ENCODE results near the gene MARVELD3.
"Not testable (repeated sequence)": the region's sequence is repeated elsewhere in the genome, so short reads cannot be mapped to it uniquely, and the experiment has no call there.

The MARVELD3 gene, protein sequence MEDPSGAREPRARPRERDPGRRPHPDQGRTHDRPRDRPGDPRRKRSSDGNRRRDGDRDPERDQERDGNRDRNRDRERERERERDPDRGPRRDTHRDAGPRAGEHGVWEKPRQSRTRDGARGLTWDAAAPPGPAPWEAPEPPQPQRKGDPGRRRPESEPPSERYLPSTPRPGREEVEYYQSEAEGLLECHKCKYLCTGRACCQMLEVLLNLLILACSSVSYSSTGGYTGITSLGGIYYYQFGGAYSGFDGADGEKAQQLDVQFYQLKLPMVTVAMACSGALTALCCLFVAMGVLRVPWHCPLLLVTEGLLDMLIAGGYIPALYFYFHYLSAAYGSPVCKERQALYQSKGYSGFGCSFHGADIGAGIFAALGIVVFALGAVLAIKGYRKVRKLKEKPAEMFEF

DNA sequence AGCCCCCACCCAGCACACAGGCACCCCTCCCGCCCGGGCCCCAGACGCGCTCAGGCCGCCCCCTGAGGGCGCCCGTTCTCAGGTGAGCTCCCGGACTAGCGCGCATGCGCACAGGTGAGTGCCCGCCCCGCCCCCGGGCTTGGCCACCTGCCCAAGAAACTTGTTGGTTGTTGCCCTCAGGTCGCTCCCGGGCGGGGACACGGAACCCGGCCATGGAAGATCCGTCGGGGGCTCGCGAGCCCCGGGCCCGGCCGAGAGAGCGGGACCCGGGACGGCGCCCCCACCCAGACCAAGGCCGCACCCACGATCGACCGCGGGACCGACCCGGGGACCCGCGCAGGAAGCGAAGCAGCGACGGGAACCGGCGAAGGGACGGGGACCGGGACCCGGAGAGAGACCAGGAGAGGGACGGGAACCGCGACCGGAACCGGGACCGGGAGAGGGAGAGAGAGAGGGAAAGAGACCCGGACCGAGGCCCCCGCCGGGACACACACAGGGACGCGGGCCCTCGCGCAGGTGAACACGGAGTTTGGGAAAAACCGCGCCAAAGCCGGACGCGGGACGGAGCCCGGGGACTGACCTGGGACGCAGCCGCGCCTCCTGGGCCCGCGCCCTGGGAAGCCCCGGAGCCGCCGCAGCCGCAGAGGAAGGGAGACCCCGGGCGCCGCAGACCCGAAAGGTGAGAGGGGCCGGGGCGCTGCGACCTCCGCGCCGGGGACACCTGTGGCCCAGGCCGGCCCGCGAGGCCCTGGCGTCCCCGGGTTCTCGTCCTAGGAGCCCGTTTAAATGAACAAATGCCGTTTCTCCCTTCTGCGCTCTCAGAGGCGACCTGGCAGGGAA is at the start of gene MARVELD3:
Gene MARVELD3, plus strand, starts transcription at position 167 of the 840 bp plus-strand sequence. Its CDS starts 46 bp downstream, at position 213.
- peak; percentile 70 for DNase-seq

DNA sequence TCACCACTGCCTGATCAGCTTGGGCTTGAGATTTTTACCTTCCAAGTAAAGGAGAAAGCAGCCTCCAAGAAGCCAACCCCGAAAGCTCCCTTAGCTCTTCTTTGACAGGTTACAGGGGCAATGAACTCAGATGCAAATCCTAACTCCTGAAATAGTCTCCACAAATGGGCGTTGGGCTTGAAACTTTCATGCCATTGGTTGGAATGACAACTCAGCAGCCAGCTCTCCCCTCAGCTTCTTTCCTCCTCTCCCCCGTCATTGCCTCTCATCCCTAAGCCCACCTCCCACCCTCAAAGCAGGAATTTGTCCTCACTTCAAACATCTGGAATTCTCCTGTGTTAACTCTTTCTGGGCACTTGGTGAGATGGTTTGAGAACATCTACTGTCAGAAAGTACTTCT is 49.0 kb upstream of the MARVELD3 start, which contains the start of gene TAT:
Gene TAT, minus strand, starts transcription at position 122 of the 400 bp plus-strand sequence. CDS start 677 bp downstream, outside the sequence.
- DNase-seq, result no peak

DNA sequence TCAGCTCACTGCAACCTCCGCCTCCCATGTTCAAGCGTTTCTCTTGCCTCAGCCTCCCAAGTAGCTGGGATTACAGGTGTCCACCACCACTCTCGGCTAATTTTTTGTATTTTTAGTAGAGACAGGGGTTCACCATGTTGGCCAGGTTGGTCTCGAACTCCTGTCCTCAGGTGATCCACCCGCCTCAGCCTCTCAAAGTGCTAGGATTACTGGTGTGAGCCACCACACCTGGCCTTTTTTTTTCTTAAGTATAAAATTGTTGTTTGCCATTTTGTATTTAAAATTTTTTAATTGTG is 43.5 kb upstream of the MARVELD3 start:
- DNase-seq, result not testable (repeated sequence)

DNA sequence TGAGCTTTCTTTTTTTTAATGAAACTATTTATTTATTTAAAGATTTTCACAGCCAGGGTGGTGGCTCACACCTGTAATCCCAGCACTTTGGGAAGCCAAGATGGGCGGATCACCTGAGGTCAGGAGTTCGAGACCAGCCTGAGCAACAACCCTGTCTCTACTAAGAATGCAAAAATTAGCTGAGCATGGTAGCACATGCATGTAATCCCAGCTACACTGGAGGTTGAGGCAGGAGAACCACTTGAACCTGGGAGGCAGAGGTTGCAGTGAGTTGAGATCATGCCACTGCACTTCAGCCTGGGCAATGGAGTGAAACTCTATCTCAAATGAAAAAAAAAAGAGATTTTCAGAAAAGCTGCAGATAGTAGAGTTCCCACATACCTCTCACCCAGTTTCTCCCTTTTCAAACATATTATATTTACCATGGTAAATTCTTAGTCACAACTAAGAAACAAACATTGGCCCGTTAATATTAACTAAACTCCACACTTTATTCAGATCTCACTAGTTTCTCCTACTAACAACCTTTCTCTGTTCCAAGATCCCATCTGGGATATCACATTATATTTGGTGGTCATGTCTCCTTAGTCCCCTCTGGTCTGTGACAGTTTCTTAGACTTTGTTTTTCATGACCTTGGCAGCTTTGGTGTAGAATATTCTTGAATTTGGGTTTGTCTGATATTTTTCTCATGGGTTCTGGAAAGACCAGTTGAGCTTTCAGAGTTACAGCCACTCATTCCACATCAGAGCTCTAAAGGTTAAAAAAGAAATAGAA is 41.3 kb upstream of the MARVELD3 start:
- no peak for DNase-seq

DNA sequence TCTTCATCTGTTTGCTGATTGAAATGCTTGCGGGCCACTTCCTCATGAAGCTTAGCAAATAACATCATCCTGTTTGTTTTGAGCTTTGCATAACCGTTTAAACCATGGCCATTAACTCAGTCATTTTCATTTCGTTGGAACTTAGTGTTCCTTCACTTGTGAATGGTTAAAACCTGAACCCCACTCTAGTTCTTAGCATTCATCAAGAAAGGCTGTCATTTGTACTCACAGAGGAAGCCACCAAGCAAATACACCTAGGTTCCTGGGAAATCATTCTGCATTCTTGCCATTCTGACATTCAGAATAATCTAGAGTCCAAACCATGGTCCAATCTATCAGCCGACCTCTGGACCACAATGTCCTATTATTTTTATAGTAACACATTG is 40.7 kb upstream of the MARVELD3 start:
- DNase-seq, result no peak

DNA sequence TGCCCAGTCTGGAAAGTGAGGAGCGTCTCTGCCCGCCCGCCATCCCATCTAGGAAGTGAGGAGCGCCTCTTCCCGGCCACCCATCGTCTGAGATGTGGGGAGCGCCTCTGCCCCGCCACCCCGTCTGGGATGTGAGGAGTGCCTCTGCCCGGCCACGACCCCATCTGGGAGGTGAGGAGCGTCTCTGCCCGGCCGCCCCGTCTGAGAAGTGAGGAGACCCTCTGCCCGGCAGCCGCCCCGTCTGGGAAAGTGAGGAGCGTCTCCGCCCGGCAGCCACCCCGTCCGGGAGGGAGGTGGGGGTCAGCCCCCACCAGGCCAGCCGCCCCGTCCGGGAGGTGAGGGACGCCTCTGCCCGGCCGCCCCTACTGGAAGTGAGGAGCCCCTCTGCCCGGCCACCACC is 36.6 kb upstream of the MARVELD3 start:
- DNase-seq, result not testable (repeated sequence)

DNA sequence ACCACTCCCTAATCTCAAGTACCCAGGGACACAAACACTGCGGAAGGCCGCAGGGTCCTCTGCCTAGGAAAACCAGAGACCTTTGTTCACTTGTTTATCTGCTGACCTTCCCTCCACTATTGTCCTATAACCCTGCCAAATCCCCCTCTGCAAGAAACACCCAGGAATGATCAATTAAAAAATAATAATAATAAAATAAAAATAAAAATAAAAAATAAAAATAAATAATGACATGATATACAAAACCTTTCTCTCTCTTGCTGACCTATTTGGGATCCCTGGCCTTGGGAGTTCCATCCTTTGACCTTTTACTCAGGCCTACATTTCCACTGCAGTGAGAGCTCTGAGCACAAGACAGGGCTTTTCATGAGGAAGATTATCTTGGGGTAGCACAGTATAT is 35.9 kb upstream of the MARVELD3 start:
- not testable (repeated sequence) for DNase-seq

DNA sequence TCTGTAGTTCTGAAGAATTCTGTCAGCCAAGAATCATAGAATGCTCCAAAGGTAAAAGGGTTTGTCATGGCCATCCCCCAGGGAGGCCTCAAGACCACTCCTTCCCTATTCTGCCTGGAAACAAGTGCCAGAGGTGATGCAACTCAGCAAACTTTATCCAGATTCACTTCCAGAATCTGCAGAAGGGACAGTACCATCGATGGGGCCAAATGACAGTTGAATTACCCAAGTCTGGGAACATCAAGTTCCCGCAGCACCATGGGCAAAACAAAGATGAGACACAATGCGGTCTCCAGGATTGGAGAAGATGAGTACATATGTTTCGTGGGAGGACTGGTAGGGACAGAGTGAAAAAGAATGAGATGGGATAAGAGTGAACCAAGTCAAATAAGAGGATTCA is 35.4 kb upstream of the MARVELD3 start:
- DNase-seq, result no peak

DNA sequence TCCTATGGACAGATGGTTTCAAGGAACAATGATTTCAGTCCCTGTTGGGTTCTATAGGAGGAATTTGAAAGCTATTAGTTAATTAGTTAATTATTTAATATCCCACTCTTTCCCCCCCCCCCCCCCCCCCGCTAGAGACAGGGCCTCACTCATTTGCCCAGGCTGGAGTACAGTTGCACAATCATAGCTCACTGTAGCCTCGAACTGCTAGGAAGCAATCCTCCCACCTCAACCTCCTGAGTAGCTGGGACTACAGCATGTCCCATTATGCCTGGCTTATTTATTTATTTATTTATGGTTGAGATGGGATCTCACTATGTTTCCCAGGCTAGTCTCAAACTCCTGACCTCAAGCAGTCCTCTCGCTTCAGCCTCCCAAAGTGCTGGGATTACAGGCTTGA is 34.1 kb upstream of the MARVELD3 start:
- no peak for DNase-seq

DNA sequence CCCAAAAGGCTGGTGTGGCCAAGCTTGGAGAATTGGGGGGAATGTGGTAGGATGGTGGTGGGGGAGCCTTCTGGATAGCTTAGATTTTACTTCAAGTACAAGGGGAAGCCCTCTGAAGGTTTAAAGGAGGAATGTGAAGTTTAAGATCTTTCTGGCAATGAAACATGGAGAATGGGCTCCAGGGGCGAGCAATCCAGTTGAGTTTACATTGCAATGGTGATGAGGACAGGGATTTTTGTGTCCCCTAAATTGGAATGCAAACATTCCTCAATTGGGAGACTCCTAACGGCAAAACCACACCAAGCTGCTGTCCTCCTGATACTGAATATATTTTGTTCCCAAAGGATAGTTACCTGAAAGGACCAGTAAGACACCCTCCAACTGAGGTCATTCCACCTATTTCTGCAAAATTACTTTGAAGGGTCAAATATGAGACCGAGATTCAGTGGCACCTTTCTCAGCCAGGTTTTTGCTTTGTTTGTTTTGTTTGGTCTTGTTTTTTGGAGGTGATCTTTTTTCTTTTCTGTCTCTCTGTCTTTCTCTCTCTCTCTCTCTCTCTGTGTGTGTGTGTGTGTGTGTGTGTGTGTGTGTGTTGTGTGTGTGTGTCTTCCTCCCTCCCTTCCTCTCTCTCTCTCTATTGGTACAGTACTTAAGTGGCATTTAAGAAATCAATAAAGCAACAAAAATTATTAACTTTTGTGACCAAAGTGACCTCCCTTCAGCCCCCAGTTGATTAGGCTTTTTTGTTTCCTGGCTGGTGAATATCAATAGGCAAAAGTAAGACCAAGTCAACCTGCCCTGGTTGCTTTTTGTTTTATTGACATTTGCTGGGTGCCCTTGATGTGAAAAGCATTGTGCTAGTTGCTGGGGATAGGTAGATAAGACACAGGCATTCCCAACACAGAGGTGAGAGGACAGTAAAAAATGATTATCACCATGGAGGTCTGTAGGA is 32.7 kb upstream of the MARVELD3 start:
- DNase-seq, result no peak

DNA sequence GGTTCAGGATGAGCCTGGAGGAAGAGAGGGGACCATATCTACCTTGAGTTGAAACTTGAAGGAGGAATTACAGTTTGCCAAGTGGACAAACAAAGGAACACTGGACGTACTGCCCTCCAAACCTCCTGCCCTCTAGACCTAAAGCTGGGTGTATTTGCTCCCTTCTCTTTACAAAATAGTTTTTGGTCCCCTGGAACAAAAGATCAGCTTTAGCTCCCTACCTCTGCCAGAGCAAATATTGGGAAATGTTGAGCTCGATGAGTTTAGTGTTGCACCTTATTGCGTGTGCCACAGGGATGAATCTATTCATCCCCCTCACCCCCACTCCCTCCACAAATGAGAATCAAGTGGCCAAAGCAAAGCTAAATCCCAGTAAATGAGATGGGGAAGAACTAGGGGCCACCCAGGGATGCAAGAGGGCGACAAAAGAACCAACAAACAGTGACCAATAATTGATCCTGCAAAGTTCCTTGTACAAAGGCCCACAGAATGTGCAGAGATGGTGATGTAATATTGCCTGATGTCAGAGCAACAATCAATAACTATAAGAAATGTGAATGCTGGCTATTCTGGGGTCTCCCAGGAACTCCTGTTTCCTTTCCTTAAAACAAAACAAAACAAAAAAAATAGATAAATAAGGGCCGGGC is 31.9 kb upstream of the MARVELD3 start:
- DNase-seq, result no peak

DNA sequence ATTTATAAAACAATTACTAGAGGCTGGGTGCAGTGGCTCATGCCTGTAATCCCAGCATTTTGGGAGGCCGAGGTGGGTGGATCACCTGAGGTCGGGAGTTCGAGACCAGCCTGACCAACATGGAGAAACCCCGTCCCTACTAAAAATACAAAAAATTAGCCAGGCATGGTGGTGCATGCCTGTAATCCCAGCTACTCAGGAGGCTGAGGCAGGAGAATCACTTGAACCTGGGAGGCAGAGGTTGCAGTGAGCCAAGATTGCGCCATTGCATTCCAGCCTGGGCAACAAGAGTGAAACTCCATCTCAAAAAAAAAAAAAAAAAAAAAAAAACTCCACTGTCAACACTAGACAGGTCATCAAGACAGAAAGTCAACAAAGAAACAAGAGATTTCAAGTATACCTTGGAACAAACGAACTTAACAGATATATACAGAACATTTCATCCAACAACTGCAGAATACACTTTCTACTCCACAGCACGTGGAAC is 30.6 kb upstream of the MARVELD3 start:
- DNase-seq, result not testable (repeated sequence)

DNA sequence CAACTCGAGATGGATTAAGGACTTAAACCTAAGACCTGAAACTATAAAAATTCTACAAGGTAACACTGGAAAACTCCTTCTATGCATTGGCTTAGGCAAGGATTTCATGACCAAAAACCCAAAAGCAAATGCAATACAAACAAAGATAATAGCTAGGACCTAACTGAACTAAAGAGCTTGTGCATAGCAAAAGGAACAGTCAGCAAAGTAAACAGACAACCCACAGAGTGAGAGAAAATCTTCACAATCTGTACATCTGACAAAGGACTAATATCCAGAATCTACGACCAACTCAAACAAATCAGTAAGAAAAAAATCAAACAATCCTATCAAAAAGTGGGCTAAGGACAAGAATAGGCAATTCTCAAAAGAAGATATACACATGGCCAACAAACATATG is 27.6 kb upstream of the MARVELD3 start:
- DNase-seq, result not testable (repeated sequence)

DNA sequence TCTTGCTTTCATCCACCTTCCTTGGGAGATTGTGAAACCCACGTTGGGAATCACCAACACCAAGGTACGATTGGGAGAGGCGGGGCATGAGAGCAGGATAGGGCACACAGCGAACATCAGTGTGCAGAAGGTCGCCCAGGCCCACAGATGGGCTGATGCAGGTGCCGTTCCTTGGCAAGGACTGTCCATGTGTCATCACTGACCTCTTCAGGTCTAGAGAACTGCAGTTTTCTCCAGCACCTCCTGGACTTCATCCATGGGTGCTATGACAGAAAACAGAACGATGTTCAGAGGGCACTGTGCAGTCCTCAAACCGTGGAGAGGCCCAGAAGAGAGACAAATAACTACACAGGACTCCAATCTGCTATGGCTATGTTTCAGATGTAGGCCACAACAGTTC is 25.2 kb upstream of the MARVELD3 start:
- no peak for DNase-seq

DNA sequence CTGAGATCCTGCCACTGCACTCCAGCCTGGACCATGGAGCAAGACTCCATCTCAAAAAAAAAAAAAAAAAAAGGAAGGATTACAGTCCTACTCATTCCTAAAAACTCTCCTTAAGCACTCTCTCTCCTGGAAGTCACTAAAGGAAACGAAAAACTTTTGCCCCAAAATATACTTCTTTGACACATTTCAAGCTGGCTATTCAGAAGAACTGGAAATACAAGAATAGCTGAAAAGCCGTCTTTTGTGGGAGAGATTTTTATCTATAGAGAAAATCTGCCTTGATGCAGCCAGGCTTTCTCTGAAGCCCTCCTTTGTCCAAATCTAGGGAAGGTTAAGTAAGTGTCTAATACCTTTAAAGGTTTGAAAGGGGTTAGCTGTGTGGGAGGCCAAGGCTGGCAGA is 16.9 kb upstream of the MARVELD3 start:
- no peak for DNase-seq

DNA sequence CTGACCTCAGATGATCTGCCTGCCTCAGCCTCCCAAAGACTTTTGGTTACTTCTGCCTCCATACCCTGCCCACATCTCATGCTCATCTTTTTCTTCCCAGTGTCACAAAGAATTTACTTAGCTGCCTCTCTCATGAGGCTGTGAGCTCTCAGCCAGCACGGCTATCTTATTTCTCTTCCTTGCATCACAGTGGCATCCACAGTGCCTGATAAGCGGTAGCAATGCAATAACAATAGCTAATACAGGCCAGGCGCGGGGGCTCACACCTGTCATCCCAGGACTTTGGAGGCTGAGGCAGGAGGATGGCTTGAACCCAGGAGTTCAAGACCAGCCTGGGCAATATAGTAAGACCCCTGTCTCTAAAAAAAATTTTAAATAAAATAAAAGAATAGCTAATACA is 15.5 kb upstream of the MARVELD3 start:
- DNase-seq, result no peak

DNA sequence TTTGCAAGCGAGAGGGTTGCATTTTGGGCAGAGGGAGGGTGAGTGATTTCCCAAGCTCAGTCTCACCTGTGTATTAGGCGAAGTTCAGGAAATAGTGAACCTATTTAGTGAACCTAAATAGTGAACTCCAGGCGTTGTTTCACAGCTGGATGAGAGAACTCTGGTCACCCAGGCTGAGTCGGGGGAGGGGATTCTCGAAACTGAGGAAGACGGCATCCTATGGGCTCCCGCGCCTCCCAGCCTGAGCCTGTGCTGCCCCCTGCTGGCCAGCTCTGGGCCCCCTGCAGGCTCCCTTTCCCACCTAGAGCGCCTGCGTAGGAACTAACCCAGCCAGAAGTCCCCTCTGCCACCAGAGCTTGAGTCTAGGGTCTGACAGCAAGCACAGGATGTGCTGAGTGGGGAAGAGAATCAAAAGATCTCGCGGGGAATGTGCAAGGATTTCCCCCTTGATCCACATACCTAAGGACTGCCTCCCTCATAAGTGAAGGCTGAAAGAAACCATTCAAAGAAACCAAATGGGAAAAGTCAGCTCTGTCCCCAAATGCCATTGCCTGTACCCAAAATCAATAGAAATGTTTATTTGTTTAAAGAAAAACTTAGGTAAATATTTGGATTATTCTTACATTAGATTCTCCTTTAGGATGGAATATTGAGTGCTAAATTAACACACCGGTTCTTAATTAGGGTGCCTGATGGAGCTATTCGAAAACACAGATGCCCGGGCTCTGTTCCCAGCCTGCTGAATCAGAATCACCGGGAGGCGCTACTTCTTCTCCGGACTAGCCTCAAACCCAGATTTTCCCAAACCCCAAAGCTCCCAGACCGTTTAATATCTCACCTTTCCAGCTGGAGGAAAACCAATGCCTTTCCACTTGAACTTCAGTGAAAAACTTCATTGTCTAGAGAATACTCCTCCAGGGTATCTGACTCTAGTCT is 14.8 kb upstream of the MARVELD3 start:
- peak; percentile 57 for DNase-seq

DNA sequence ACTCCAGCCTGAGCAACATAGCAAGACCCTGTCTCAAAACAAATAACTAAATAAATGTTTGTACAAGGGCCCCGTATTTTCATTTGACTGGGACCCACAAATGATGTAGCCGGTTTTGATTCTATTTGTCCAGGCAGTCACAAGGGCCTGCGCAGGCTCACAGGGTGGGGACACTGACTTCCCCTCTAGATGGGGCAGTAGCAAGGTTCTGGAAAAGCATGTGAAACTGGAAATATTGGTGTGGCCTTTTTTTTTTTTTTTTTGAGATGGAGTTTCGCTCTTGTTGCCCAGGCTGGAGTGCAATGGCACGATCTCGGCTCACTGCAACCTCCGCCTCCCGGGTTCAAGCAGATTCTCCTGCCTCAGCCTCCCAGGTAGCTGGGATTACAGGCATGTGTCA is 11.0 kb upstream of the MARVELD3 start:
- DNase-seq, result not testable (repeated sequence)

DNA sequence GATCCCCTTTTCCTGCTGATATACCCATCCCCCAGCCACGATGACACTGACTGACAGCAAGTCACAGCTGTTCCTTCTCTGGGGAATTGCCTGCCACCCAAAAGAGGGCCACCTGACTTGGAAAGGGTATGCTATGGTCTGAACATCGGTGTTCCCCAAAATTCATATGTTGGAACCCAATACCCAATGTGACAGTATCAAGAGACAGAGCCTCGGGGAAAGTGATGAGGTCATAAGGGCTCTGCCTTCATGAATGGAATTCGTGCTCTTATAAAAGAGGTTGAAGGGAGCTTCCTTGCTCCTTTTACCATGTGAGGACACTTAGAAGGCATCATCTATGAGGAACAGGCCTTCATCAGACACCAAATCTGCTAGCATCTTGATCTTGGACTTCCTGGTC is 7.6 kb upstream of the MARVELD3 start:
- DNase-seq, result no peak

DNA sequence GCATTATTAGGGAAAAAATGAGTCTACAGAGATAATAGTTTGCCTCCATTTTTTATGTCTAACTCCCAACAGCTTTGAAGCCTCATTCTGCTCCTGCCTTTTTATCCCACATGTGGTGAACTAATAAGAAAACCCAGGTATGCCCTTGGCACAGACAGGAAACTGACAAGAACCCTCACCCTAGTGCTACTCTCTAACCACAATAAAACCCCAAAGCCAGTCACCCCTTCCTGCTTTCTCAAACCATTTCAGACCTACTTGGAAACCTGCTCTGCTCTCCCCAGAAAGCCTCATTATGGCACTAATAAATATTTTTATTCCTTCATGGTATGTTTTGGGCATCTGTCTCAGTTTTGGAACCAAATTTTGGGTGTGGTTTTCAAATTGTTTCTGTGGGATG is 3.9 kb upstream of the MARVELD3 start:
- no peak for DNase-seq
